ENCODE data around the gene GLP2R.

Gene GLP2R

GRCh38 chr17:9899280-9900043 is 73.7 kb downstream of the GLP2R start:
- TF ChIP-seq CTCF (IDR thresholded peaks at IDR 0.05; ENCODE audit: borderline replicate concordance, insufficient read depth, low read depth, low read length) = no peak
- no peak overlapping the region for H3K4me3 ChIP-seq (ENCODE audit: low read depth, low read length)

GRCh38 chr17:9900044-9900594 is 74.4 kb downstream of the GLP2R start:
- no peak overlapping the region for H3K4me3 ChIP-seq (ENCODE audit: low read depth, low read length)
- no peak for TF ChIP-seq CTCF (IDR thresholded peaks at IDR 0.05; ENCODE audit: borderline replicate concordance, insufficient read depth, low read depth, low read length)

GRCh38 chr17:9900784-9901183 is 75.1 kb downstream of the GLP2R start:
- TF ChIP-seq CTCF (IDR thresholded peaks at IDR 0.05; ENCODE audit: borderline replicate concordance, insufficient read depth, low read depth, low read length) = no peak

GRCh38 chr17:9902120-9902519 is 76.4 kb downstream of the GLP2R start:
- TF ChIP-seq CTCF (IDR thresholded peaks at IDR 0.05; ENCODE audit: borderline replicate concordance, insufficient read depth, low read depth, low read length) = no peak
- no peak overlapping the region for H3K4me3 ChIP-seq (ENCODE audit: low read depth, low read length)

More at GRCh38 chr17:9900784-9901183, 75.1 kb downstream of the GLP2R start:
- no peak overlapping the region for H3K4me3 ChIP-seq (ENCODE audit: low read depth, low read length)

- TF ChIP-seq CTCF (IDR thresholded peaks at IDR 0.05; ENCODE audit: borderline replicate concordance, insufficient read depth, low read depth, low read length) = no peak
Measured at GRCh38 chr17:9904277-9905077, 78.8 kb downstream of the GLP2R start.

GRCh38 chr17:9905078-9905415 is 79.3 kb downstream of the GLP2R start, which contains the start of gene RCVRN:
TSS of gene RCVRN (minus strand) at chr17:9905271. CDS start at chr17:9905180, 91 bp downstream.
- no peak within 1 kb of the TSS for H3K4me3 ChIP-seq (ENCODE audit: low read depth, low read length)
- no peak for TF ChIP-seq CTCF (IDR thresholded peaks at IDR 0.05; ENCODE audit: borderline replicate concordance, insufficient read depth, low read depth, low read length)

More at GRCh38 chr17:9904277-9905077, 78.8 kb downstream of the GLP2R start:
- H3K4me3 ChIP-seq (ENCODE audit: low read depth, low read length) = no peak overlapping the region

Data from GM12875 (cell line).